Astrocyte (in vitro differentiated cells and primary cell): ENCODE data around the gene LMX1B. TPM values are rescaled to one million over a fixed set of nuclear protein-coding genes. Genes with fewer than 3 reads are reported as not detected.

Experiments
- DNase-seq: peaks from one replicate; pipeline ENCODE4 v3.0.0-alpha.2; 2010; ENCODE audit warnings: low read depth
- FAIRE-seq: peaks from 2 replicates; lab custom pipeline; 2011; peaks lifted over from hg19 to GRCh38; lab: Jason Lieb, UNC
- H2AFZ ChIP-seq: 2 replicates; pipeline ENCODE4 v1.6.0; 2012; ENCODE audit warnings: low read depth, low read length, inconsistent platforms
- H3K27ac ChIP-seq: 2 replicates; pipeline ENCODE4 v1.5.1; 2011; ENCODE audit warnings: low read depth, low read length, inconsistent platforms
- H3K27me3 ChIP-seq: 2 replicates; pipeline ENCODE4 v1.6.0; 2011; ENCODE audit warnings: low read length, inconsistent platforms; ENCODE audit not compliant: insufficient read depth
- H3K36me3 ChIP-seq: 2 replicates; pipeline ENCODE4 v1.5.1; 2011; ENCODE audit warnings: low read length, inconsistent platforms; ENCODE audit not compliant: insufficient read depth
- H3K4me1 ChIP-seq: 2 replicates; pipeline ENCODE4 v1.5.1; 2011; ENCODE audit warnings: low read length, inconsistent platforms; ENCODE audit not compliant: insufficient read depth
- H3K4me2 ChIP-seq: 2 replicates; pipeline ENCODE4 v1.6.0; 2012; ENCODE audit warnings: low read length, inconsistent platforms
- H3K4me3 ChIP-seq: 2 replicates; pipeline ENCODE4 v1.5.1; 2011; ENCODE audit warnings: low read depth, mild to moderate bottlenecking, low read length, inconsistent platforms; ENCODE audit not compliant: insufficient read depth
- H3K79me2 ChIP-seq: 2 replicates; pipeline ENCODE4 v1.6.0; 2012; ENCODE audit warnings: mild to moderate bottlenecking, low read length, inconsistent platforms; ENCODE audit not compliant: insufficient read depth
- H3K9ac ChIP-seq: 2 replicates; pipeline ENCODE4 v1.6.0; 2012; ENCODE audit warnings: mild to moderate bottlenecking, low read length, inconsistent platforms
- H3K9me3 ChIP-seq: 2 replicates; pipeline ENCODE4 v1.5.1; 2012; ENCODE audit warnings: low read depth, mild to moderate bottlenecking, low read length, inconsistent platforms; ENCODE audit not compliant: insufficient read depth
- H4K20me1 ChIP-seq: 2 replicates; pipeline ENCODE4 v1.6.0; 2012; ENCODE audit warnings: low read length, inconsistent platforms; ENCODE audit not compliant: insufficient read depth
- H3K27ac Mint-ChIP-seq: one replicate; pipeline ENCODE4 v1.8.0; 2021; ENCODE audit warnings: mild to moderate bottlenecking, mixed read lengths; ENCODE audit not compliant: unreplicated experiment
- H3K27me3 Mint-ChIP-seq: one replicate; pipeline ENCODE4 v1.8.0; 2021; ENCODE audit warnings: low read depth, mixed read lengths; ENCODE audit not compliant: unreplicated experiment
- H3K36me3 Mint-ChIP-seq: one replicate; pipeline ENCODE4 v1.8.0; 2021; ENCODE audit warnings: low read depth, mixed read lengths; ENCODE audit not compliant: unreplicated experiment
- H3K4me1 Mint-ChIP-seq: one replicate; pipeline ENCODE4 v1.8.0; 2021; ENCODE audit warnings: low read depth, mixed read lengths; ENCODE audit not compliant: unreplicated experiment
- H3K4me3 Mint-ChIP-seq: one replicate; pipeline ENCODE4 v1.8.0; 2021; ENCODE audit warnings: mild to moderate bottlenecking, moderate library complexity, mixed read lengths; ENCODE audit not compliant: unreplicated experiment
- H3K9me3 Mint-ChIP-seq: one replicate; pipeline ENCODE4 v1.8.0; 2021; ENCODE audit warnings: mild to moderate bottlenecking, mixed read lengths; ENCODE audit not compliant: unreplicated experiment
- CTCF ChIP-seq: IDR thresholded peaks from 2 replicates; pipeline ENCODE4 v1.5.1; 2011; ENCODE audit warnings: low read depth, mild to moderate bottlenecking, inconsistent platforms, low read length, moderate library complexity; ENCODE audit not compliant: insufficient read depth
- EZH2 ChIP-seq: IDR thresholded peaks from 2 replicates; pipeline ENCODE4 v1.6.1; 2012; ENCODE audit warnings: mild to moderate bottlenecking, low read length, inconsistent platforms; ENCODE audit not compliant: insufficient read depth
- total RNA-seq: library from RNA; stranded (reverse); gene quantifications from 2 replicates; pipeline ENCODE4 v1.2.1, GENCODE V29; 2021

Gene LMX1B
- total RNA-seq, 1 donor from 2014 or later = 0.45 TPM

DNA sequence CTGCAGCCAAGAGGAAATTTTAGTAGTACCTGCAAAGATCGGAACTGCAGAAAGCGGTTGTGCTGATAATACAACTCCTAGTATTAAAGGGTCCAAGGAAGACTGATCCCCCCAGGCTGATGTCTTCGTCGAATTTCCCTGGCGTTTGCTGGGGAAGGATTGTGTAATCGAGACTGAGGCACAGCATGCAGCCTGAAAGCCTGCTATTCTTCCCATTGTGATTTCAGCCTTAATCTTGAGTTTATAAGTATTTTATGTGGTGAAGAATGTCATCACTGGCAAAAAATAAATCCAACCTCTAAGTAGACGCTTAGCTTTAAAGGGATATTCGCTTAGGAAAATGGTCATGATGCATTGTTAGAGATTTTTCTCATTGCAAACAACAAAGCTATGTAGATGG, 21.3 kb upstream of the LMX1B start:
- Histone ChIP-seq H3K27me3 (peaks cover 29% of the 10 kb centered on the region), H3K27ac (no peak overlapping the region), H3K79me2 (no peaks in the 10 kb centered on the region), H2AFZ (no peak overlapping the region), H3K4me2 (no peak overlapping the region), H3K9me3 (peaks cover 3% of the 10 kb centered on the region), H3K4me1 (no peaks in the 10 kb centered on the region), H3K36me3 (no peaks in the 10 kb centered on the region), H4K20me1 (no peaks in the 10 kb centered on the region), H3K9ac (no peak overlapping the region), H3K4me3 (no peak overlapping the region)
- TF ChIP-seq EZH2 = no peak
- TF ChIP-seq CTCF = no peak
- Mint-ChIP-seq H3K4me3 (no peak overlapping the region), H3K27me3 (peaks cover 22% of the 10 kb centered on the region), H3K36me3 (no peaks in the 10 kb centered on the region), H3K4me1 (peaks cover under 1% of the 10 kb centered on the region), H3K27ac (no peak overlapping the region), H3K9me3 (peaks cover 3% of the 10 kb centered on the region)
- FAIRE-seq (no peak), DNase-seq (no peak)

GRCh38 chr9:126595982-126596381, 17.7 kb upstream of the LMX1B start:
- Mint-ChIP-seq H3K4me1 (no peaks in the 10 kb centered on the region), H3K27me3 (peaks cover 31% of the 10 kb centered on the region), H3K9me3 (no peaks in the 10 kb centered on the region), H3K36me3 (no peaks in the 10 kb centered on the region), H3K4me3 (no peak overlapping the region), H3K27ac (no peak overlapping the region)
- Histone ChIP-seq H3K36me3 (no peaks in the 10 kb centered on the region), H3K27me3 (peaks cover 28% of the 10 kb centered on the region), H3K9me3 (peaks cover 3% of the 10 kb centered on the region), H2AFZ (no peak overlapping the region), H3K9ac (no peak overlapping the region), H3K4me3 (no peak overlapping the region), H3K27ac (no peak overlapping the region), H3K79me2 (no peaks in the 10 kb centered on the region), H4K20me1 (no peaks in the 10 kb centered on the region), H3K4me2 (no peak overlapping the region), H3K4me1 (no peaks in the 10 kb centered on the region)
- FAIRE-seq = no peak
- no peak for DNase-seq
- no peak for TF ChIP-seq EZH2
- no peak for TF ChIP-seq CTCF

DNA sequence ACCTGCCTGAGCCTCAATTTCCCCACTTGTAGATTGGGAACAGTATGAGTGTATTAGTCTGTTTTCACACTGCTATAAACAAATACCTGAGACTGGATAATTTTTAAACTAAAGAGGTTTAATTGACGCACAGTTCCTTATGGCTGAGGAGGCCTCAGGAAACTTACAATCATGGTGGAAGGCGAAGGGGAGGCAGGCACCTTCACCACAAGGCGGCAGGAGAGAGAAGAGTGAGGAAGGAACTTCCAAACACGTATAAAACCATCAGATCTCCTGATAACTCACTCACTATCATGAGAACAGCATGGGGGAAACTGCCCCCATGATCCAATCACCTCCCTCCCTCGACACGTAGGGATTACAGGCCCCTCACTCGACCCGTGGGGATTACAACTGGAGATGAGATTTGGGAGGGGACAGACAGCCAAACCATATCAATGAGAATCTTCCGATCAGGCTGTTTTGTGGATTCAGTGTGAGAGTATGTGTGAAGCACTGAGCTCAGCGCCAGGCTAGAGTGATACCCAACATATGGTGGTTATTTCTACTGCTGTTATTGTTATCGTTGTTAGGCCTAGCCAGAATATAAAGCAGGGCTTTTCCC, 14.6 kb upstream of the LMX1B start:
- no peak overlapping the region for H3K4me3 ChIP-seq
- no peaks in the 10 kb centered on the region for H3K36me3 ChIP-seq
- Mint-ChIP-seq H3K36me3 (no peaks in the 10 kb centered on the region), H3K9me3 (peaks cover 6% of the 10 kb centered on the region), H3K4me1 (no peaks in the 10 kb centered on the region), H3K27me3 (peaks cover 37% of the 10 kb centered on the region), H3K4me3 (no peak overlapping the region), H3K27ac (no peak overlapping the region)
- peaks cover 3% of the 10 kb centered on the region for H3K9me3 ChIP-seq
- no peaks in the 10 kb centered on the region for H4K20me1 ChIP-seq
- no peaks in the 10 kb centered on the region for H3K79me2 ChIP-seq
- peaks cover 32% of the 10 kb centered on the region for H3K27me3 ChIP-seq
- H3K4me1 ChIP-seq = no peaks in the 10 kb centered on the region
- H2AFZ ChIP-seq = no peak overlapping the region
- no peak for TF ChIP-seq CTCF
- TF ChIP-seq EZH2 = no peak
- DNase-seq = no peak
- no peak overlapping the region for H3K4me2 ChIP-seq
- no peak overlapping the region for H3K27ac ChIP-seq
- no peak overlapping the region for H3K9ac ChIP-seq
- no peak for FAIRE-seq
